Measurements from ENCODE around the gene GMCL2.
A peak's percentile ranks its signal among the peaks of the same experiment; 100 is the strongest.

GMCL2 gene

DNA sequence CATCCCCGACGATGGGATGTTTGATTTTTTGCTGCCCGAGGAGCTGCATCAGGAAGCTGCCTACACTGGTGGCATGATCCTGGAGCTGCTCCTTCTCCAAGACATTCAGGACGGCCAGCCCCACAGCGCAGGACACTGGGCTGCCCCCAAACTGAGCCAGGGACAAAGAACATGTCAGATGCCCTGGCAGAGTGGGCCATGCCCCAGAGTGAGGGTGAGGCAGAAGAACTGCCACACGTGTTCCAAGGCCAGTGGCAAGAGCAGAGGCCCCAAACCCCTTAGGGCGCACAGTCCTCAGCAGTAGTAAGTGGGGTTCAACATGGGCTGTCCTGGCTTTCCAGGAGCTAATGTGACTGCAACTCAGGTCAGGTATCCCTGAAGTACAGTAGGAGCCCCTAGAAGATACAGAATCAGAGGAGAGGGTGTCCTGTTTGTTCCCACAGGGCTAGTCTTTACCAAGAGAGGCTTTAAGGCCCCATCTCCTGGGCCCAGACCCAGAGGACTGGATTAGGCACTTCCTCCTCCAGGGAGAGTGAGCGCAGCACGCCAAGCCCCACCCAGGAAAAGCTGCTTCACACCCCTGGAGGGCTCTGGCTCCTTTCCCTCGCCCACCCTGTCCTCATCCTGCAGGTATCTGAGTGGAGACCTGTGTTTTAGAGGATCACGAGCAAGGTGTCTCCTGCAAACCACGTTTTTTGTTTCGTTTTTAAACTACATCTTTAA lies 28.3 kb upstream of the GMCL2 start:
- H3K27me3 ChIP-seq, result no peaks in the 10 kb centered on the region
- TF ChIP-seq, protein P1, sequence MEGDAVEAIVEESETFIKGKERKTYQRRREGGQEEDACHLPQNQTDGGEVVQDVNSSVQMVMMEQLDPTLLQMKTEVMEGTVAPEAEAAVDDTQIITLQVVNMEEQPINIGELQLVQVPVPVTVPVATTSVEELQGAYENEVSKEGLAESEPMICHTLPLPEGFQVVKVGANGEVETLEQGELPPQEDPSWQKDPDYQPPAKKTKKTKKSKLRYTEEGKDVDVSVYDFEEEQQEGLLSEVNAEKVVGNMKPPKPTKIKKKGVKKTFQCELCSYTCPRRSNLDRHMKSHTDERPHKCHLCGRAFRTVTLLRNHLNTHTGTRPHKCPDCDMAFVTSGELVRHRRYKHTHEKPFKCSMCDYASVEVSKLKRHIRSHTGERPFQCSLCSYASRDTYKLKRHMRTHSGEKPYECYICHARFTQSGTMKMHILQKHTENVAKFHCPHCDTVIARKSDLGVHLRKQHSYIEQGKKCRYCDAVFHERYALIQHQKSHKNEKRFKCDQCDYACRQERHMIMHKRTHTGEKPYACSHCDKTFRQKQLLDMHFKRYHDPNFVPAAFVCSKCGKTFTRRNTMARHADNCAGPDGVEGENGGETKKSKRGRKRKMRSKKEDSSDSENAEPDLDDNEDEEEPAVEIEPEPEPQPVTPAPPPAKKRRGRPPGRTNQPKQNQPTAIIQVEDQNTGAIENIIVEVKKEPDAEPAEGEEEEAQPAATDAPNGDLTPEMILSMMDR (IDR thresholded peaks at IDR 0.05), result no peak
- H3K27ac ChIP-seq, result peak overlapping the region; percentile 82
- H3K4me1 ChIP-seq (ENCODE audit: control insufficient read depth in 1 of 2, insufficient read depth in 1 of 2, low read depth in 1 of 2, low read length in 1 of 2), result peaks cover 42 to 46% of the 10 kb centered on the region in 2 experiments
- no peaks in the 10 kb centered on the region for H3K9me3 ChIP-seq
- peaks cover 56% of the 10 kb centered on the region for H3K36me3 ChIP-seq
- peak overlapping the region; percentile 36 to 44 for H3K4me3 ChIP-seq (ENCODE audit: low read depth in 1 of 2, low read length in 1 of 2)

GRCh38 chr5:178214160-178214803 lies 27.1 kb upstream of the GMCL2 start:
- Histone ChIP-seq H3K4me1 (ENCODE audit: control insufficient read depth in 1 of 2, insufficient read depth in 1 of 2, low read depth in 1 of 2, low read length in 1 of 2) (peaks cover 42 to 46% of the 10 kb centered on the region in 2 experiments), H3K27ac (peak overlapping the region; percentile 82), H3K9me3 (no peaks in the 10 kb centered on the region), H3K27me3 (no peaks in the 10 kb centered on the region), H3K36me3 (peaks cover 60% of the 10 kb centered on the region), H3K4me3 (ENCODE audit: low read depth in 1 of 2, low read length in 1 of 2) (no peak overlapping the region)
- TF ChIP-seq, protein P1 (IDR thresholded peaks at IDR 0.05), result no peak

DNA sequence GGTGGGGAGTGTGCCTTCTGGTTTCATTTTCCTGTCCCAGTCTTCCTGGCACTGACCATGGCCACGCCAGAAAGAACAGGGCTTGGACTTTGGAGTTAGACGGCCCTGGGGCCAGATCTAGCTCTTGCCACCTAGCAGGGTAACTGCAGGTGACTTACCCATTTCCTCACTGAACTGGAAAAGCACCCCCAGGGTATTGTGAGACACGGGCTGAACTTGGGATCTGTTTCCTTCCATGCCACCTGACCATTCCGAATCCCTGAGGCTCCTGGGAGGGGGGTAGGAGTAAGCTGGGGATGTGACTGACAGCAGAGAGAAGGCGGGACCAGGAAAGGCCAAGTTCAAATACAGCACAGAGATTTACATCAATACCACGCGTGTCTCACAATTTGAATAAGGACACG lies 26.6 kb upstream of the GMCL2 start:
- Histone ChIP-seq H3K27ac (peak overlapping the region; percentile 82), H3K36me3 (peaks cover 65% of the 10 kb centered on the region), H3K27me3 (no peaks in the 10 kb centered on the region), H3K4me1 (ENCODE audit: control insufficient read depth in 1 of 2, insufficient read depth in 1 of 2, low read depth in 1 of 2, low read length in 1 of 2) (peaks cover 42 to 46% of the 10 kb centered on the region in 2 experiments), H3K4me3 (ENCODE audit: low read depth in 1 of 2, low read length in 1 of 2) (no peak overlapping the region), H3K9me3 (no peaks in the 10 kb centered on the region)
- TF ChIP-seq, protein P1 (IDR thresholded peaks at IDR 0.05), result no peak

GRCh38 chr5:178213003-178213461 lies 25.9 kb upstream of the GMCL2 start:
- peaks cover 67% of the 10 kb centered on the region for H3K36me3 ChIP-seq
- TF ChIP-seq, protein P1 (IDR thresholded peaks at IDR 0.05), result no peak

DNA sequence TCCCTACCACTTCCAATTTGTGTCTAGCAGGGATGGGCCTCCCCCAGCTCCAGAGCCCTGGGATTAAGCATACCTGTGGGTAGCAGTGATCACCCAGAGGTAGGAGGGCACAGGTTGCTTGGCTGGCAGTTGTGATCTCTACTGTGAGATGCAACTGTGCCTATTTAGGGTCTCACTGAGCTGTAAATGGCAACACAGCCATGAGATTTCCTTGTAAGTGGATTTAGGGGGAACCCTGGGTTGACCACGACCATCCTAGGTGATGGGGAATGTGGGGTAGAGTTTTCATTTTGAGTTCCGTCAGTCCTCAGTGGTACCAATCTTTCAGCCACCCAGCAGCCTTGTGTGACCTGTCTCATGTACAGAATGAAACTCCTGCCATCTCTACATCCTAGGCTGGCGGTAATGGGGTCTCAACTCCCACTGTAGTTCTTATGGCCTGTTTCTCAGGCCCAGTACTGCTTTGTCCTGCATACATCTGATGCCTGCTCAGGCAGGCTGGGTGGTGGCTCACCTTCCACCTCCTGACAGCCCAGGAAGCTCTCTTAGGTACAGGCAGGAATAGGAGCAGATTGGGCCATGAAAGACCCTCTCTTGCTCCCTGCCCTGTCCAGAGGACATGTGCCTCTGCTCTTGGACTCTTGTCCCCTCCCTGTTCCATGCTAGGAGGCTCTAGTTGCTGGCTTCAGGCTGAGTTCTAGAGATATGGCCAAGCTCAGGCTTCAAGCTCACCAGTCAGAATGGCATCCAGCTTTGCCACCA lies 25.3 kb upstream of the GMCL2 start:
- H3K27me3 ChIP-seq, result no peaks in the 10 kb centered on the region

More at GRCh38 chr5:178213003-178213461, 25.9 kb upstream of the GMCL2 start:
- peaks cover 42 to 46% of the 10 kb centered on the region in 2 experiments for H3K4me1 ChIP-seq (ENCODE audit: control insufficient read depth in 1 of 2, insufficient read depth in 1 of 2, low read depth in 1 of 2, low read length in 1 of 2)
- no peaks in the 10 kb centered on the region for H3K9me3 ChIP-seq
- no peaks in the 10 kb centered on the region for H3K27me3 ChIP-seq
- H3K27ac ChIP-seq, result peak overlapping the region; percentile 82
- H3K4me3 ChIP-seq (ENCODE audit: low read depth in 1 of 2, low read length in 1 of 2), result no peak overlapping the region

More for the DNA sequence above, 25.3 kb upstream of the GMCL2 start:
- H3K27ac ChIP-seq, result peak overlapping the region; percentile 82
- no peak overlapping the region for H3K4me3 ChIP-seq (ENCODE audit: low read depth in 1 of 2, low read length in 1 of 2)
- peaks cover 72% of the 10 kb centered on the region for H3K36me3 ChIP-seq
- TF ChIP-seq, protein P1 (IDR thresholded peaks at IDR 0.05), result no peak
- H3K4me1 ChIP-seq (ENCODE audit: control insufficient read depth in 1 of 2, insufficient read depth in 1 of 2, low read depth in 1 of 2, low read length in 1 of 2), result peaks cover 41 to 45% of the 10 kb centered on the region in 2 experiments
- H3K9me3 ChIP-seq, result no peaks in the 10 kb centered on the region
